NCI-H345 treated with DMSO at 0.1 percent for 48 hours (cell line): ENCODE data around the gene AGAP9.
"Not testable (repeated sequence)": the region's sequence is repeated elsewhere in the genome, so short reads cannot be mapped to it uniquely, and the experiment has no call there.

Experiments used
- DNase-seq: peaks from one replicate; lab custom pipeline; 2025; ENCODE audit not compliant: unreplicated experiment; lab: John Stamatoyannopoulos, UW

The AGAP9 gene

DNA sequence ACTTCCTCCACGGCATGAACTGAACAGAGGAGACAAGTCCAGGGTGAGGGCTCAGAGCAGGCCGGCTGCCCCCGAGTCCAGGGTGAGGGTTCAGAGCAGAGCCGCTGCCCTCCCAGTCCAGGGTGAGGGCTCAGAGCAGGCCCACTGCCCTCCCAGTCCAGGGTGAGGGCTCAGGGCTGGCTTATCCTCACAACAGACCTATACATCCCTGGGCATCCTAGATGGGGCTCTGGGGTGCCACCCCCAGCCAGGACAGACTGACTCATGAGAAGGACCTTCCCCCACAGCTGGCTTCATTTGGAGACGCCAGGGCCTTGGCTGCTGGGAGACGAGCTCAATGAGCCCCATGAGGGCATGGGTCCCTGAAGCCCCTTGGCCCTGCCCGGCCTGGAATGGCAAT is 33.8 kb downstream of the AGAP9 start:
- not testable (repeated sequence) for DNase-seq

DNA sequence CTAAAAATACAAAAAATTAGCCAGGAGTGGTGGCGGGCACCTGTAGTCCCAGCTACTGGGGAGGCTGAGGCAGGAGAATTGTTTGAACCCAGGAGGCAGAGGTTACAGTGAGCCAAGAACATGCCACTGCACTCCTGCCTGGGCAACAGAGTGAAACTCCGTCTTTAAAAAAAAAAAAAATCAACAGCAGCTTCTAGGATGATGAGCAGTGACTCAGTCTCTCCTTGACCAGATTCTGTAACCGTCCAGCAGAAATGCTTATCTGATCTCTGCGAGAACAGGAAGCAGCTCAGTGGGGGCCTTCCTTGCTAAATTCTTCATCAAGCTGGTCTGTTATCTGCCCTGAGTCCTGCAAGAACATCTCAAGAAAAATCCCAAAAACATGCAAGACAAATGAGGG is 37.5 kb downstream of the AGAP9 start:
- DNase-seq = not testable (repeated sequence)

DNA sequence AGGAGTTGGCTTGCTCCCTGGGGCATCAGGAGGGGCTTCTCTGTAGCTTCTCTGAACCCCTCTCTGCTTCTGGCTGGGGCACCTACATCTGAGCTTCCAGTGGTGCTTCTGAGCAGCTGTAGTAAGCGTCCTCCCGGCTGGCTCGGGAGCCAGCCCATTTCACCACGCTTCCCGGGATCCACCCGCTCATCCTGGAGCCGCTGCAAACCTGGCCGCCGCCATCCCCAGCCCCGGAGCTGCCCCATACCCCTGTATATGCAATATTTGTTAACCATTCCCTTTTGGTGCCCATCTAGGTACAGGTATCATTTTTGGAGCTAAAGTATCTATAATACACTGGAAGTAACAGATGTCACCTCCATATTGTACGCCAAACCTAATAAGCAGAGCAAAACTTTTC is 38.7 kb downstream of the AGAP9 start:
- not testable (repeated sequence) for DNase-seq

DNA sequence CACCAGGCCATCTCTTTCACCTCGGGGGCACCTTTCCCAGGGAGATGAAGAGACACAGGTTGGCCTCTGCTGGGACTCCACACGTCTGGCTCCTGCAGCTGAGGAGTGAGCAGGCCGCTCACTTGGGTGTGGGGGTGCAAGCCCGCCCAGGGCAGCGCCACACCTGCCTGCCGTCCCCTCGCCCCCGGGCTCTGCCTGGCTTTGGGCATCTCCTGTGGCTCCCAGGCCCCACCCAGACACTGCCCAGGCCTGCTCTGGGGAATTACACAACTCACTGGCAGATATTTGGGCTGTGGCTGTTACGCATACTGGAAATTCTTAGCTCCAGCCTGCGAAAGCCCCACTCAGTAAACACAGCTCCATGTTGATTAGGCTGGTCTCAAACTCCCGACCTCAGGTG is 39.5 kb downstream of the AGAP9 start, which contains the start of gene ANXA8:
Gene ANXA8 (minus strand): TSS at position 193 of the 400 bp plus-strand sequence. CDS start 182 bp downstream, at position 11.
- not testable (repeated sequence) for DNase-seq

DNA sequence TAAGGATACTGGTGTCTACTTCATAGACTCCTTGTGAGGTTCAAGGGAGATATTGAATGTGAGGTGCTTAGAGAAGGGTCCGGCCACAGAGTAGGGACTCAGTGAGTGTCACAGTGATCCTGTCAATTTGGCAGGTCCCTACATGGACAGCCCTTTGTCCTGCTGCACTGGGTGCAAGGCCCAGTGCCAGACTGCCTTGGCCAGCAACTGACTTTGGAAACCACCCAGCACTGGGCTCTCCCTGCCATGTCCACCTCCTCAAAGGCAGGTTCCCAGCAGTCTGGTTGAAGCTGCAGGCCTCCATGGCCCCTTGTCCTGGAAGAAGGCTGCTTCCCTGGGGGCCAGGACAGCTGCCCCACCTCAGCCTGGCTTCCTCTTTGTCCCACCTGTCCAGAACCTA is 41.1 kb downstream of the AGAP9 start:
- not testable (repeated sequence) for DNase-seq

DNA sequence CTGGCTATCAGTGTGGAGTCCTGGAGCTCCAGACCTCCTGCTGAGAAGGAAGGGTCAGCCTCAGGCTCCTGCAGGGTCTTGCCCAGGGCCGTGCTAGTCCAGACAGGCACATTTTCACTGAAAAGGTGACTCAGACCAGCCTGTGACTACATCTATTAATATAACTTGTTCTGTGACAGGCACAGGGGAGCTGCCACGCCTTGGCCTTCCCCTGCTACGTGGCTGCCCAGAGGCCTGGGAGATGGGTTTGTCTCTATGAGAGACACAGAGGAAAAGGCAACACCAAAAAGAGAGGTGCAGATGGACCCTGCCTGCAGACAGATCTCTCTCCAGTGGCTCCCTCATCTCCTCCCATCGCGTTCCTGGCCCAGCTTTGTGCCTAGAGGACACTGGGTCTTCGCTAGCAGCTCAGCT is 41.7 kb downstream of the AGAP9 start:
- DNase-seq = not testable (repeated sequence)

DNA sequence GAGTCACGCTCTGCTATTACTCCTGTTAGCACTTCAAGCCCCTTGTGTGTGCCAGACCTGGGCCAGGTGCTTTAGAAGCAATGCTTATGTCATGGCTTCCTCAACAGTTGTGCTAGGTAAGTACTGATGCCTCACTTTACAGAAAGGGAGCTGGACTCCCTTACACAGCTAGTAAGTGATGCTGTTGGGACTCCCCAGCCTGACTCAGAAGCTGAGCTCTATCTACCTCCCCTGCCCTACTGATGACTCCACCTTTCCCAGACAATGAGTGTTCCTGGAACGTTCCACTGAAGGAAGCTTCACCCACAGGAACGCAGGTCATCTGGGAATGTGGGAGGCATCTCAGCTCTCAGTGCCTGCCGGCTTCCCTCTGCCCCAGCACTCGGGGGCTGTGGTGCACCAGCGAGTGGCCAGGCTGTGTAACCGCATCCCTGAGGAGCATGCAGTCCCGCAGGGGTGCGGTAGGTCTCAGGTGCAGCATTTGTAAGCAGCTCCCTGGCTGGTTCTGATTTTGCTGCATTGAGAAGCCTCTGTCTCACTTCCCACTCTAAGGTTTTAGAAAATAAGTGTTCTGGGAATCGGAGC is 42.2 kb downstream of the AGAP9 start:
- not testable (repeated sequence) for DNase-seq

DNA sequence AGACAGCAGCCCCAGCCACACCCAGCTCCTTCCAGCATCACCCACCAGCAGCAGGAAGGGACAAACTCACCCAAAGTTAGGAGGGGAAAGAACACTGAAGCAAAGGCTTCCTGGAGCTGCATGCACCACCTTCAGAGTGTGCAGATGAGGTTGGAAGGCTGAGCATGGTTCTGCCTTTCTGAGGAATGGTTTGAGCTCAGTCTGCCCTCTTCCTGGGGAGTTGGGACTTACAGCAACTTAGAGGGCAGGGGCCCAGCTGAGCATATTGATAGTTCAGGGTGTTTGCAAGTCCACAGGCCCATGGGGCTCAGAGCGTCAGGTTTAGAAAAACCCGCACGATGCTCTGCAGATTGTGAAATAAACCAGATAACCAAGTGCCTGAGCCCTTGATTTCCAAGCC is 43.3 kb downstream of the AGAP9 start:
- DNase-seq = not testable (repeated sequence)

DNA sequence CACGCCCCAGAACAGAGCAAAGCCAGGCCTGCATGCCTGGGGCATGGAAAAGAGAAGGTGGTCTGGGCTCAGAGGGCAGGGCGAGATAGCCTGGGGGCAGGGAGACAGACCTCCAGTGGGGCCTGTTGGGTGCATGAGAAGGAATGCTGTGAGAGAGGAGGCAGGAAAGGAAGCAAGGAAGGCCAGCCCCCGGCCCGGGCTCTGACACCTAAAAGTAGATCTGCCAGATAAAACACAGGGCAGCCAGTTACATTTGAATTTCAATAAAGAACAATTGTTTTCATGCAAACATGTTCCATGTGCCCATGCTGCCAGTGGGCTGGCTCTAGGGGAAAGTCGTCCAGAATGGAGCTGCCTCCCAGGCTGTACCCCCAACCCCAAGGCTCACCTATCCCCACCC is 45.3 kb downstream of the AGAP9 start:
- not testable (repeated sequence) for DNase-seq

DNA sequence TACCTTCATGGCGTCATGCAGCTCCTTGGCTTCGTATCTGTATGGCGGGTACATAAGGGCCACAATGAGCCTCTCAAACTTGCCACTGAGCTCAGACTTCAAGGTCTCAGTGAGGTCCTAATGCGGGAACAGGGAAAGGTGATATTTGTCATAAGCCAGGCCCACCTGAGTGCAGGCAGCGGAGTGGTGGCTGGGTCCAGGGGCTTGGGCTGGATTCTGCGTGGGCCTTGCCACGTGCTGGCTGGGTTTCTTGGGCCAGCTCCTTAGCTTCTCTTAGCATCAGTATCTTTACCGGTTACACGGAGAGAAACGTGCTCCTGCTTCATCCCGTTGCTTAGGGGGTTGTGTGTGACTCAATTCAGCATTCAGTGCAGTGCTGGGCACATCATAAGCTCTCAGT is 46.4 kb downstream of the AGAP9 start:
- DNase-seq = not testable (repeated sequence)

DNA sequence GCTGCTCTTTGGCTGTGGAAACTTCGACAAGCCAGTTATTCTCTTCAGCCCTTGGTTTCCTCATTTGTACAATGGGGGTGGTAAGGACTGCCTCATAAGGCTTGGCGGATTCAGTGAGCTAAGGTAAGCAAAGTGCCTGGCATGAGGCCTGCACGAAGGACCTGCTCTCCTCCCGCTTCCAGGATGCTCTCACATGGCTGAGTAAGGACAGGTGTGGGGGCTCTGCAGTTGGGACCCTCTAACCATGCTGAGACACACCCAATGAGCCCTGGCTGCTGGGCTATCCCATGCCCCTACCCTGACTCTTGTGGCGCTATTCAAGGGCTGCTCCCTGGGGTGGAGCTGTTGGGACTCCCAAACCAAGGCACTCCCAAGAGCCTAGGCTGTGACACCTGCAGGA is 48.3 kb downstream of the AGAP9 start:
- DNase-seq = not testable (repeated sequence)

DNA sequence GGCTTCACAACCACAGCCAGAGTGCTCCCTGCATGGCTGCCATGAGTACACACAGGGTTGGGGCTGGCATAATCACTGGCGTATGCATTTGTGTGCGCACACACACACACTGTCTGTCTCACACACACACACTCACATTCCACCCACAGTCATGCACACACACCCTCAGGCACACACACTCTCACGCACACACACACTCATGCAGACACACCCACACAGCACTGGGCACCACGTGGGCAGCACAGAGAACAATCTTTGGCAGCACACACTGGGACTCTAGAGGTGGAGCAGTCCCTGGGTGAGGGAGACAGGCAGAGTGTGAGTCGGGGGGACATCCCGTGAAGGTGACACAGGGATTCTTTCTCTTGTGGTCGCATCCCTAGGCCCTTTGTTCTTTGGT is 49.9 kb downstream of the AGAP9 start:
- DNase-seq = not testable (repeated sequence)

DNA sequence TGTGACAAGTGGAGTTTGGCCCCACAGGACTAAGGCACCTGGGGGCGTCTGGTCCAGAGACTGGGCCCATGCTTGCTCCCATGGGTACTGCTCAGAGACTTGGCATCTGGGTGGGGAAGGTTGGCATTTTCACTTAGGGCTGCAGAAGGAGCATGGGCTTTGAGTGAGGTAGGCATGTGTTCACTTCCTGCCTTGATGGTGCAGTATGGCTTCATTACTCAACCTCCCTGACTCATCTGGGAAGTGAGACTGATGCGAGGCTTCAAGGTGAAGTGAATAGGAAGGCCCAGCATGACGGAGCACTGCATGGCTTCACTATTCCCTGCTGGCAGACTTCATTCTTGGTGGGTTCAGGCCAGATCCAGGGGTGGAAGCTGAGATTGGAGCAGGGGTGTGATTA is 50.8 kb downstream of the AGAP9 start:
- DNase-seq = not testable (repeated sequence)

DNA sequence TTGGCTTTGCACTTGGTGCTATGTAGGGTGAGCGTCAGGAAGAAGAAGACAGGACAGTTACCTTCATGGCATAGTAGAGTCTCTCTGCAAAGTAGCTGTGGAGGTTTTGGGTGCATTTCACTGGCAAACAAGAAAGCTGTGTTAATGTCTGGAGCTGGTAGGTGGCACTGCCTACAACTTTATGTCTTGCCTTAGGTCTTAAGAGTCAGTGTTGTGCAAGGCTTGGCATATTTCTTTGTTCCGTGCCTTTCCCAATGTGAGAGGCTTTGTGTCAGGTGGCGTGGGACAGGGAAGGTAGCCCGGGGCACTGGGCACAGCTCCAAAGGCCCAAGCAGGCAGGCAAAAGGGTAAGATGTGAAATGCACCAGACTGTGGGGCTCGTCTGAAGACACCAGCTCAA is 51.4 kb downstream of the AGAP9 start:
- not testable (repeated sequence) for DNase-seq

DNA sequence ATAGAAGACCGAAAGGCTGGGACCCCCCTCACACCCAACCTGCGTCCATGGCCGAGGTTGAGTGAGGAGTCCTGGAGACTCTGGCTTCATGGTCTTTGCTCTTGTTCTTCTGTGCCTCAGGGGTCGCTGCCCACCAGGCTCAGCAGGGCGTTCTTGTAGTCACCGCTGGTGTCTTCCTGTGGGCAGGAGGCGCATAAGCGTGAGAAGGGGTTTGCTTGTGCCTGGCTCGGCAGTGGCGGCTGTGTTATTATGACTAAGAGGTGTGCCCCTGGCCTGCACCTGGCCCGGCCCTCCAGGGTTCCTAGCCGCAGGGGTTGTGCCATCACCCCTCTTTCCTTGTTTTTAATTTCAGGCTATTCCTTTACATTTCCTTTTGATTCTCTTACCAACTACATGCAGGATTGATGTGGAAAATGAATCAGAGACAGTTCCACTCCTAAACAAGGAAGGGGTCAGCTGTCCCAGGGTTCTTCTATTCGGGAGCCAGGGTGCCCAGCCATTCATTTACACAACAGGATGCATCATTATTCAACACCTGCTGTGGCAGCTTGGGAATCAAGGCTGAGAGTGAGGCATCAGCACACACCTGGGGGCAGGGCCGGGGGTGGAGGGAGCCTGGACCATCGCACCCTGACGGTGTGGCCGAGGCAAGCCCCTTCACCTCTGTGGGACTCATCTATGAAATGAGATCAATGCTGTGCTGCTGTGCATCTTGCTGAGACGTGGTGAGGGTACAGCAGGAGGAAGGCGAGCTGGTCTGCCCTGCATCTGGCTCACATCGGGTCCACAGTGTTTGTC is 54.5 kb downstream of the AGAP9 start:
- not testable (repeated sequence) for DNase-seq

DNA sequence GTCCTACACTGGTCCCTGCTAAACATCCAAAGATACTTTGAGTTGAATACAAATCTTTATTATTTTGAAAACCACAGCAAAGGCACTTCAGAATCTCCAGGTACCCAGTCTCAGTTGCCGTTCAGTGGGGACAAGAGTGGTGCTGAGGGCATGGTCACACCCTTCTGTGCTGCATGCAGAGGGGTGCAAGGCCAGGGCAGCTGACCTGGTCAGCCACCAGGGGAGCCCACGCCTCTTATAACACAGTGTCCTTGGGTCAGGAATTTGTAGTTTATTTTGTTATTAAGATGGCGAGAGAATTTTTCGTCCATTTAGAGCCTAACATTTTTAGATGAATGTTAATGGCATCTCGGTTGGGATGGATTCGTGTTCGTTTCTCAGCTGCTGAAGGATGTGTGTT is 55.5 kb downstream of the AGAP9 start:
- DNase-seq = not testable (repeated sequence)

DNA sequence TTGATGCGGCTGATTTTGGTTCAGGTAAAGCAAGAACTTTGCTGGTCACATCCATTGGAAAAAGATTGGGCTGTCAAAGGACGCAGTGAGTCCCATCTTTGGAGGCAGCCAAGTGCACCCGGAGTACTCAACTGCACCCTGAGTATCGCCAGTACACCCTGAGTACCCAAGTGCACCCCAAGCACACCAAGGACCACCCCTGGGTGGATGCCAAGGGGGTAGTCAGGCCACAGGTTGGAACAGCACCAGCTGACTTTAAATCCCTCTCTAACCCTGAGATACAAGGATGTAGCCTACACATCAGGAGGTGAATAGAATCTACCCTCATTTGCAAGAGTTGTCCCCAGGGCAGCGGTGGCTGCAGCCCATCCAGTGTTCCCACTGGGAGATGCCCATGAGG is 56.0 kb downstream of the AGAP9 start:
- DNase-seq = not testable (repeated sequence)

DNA sequence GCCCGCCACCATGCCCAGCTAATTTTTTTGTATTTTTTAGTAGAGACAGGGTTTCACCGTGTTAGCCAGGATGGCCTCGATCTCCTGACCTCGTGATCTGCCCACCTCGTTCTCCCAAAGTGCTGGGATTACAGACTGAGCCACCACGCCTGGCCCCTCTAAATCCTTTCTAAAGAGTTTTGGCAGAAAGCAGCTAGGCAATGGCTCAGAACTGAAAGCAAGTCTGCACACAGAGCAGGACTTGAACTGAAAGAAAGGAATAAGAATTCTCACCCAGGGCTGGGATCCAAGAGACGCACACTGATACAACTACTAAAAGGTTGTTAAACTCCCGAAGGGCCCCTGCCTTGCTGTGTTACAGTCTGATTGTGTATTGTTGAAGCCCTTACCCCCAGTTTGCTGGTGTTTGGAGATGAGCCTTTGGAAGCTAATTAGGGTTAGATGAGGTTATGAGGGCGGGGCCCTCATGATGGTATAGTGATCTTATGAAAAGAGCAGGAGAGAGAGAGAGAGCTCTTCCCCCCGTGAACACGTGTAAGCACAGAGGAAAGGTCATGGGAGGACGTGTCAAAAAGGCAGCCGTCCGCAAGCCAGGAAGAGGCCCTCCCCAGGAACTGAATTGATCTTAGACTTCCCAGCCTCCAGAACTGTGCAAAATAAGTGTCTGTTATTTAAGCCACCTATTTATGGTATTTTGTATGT is 58.1 kb downstream of the AGAP9 start:
- DNase-seq = not testable (repeated sequence)

DNA sequence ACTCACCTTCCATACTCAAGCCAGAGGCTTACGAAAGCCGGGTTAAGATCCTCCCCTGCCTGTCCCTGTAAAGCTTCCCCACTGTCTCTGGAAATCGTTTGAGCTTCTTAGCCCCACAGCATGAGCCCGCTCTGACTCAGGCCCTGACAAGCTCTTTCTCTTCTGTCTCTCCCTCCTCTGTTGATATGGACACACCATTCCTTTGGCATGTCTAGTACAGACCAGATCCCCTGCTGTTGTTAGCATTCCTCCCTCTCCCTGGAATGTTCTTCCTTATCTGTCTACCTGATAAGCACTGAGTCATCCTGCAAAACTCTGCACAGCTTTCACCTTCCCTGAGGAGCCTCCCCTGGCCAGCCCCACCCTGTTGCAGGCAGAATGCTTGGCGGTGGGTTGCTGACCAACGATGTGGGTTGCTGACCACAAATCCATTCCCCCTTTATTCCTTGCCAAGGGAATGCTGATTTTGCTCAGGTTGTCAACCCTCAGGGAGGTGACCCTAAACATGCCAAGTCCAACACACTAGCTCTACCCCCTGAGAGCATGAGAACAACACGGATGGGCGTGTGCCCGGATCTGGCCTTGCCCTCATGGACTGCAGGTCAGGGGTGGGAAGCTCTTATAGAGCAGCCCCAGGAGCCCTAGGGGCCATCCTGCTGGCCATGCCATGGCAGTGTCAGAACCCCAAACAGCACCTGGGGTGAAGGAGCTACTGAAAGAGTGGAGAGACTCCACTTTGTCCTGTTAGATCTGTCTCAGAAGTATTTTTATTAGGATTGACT is 60.7 kb downstream of the AGAP9 start:
- DNase-seq = not testable (repeated sequence)

DNA sequence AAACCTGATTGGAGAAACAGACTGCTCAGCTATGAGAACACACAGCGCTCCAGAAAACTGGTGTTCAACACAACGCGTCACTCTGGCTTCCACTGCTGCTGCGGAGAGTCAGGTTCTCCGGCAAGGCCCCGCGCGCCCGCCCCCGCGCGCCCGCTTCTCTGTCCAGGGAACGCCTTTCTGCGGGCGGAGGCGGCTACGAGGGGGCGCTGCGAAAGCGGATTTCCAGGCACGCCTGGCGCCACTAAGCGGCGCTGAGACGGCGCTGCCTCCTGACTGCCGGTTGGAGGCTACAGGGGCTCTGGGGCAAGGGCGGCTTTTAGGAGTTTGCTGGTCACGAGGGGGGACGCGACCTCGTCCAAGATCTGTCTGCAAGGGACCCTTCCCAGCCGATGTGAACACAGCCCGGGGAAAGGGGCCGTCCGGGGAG is 62.2 kb downstream of the AGAP9 start:
- not testable (repeated sequence) for DNase-seq
